ENCODE measurements around the gene VWA3A.
"Not testable (repeated sequence)": the region's sequence is repeated elsewhere in the genome, so short reads cannot be mapped to it uniquely, and the experiment has no call there.

VWA3A gene

GRCh38 chr16:22183901-22184614 is 91.7 kb downstream of the VWA3A start:
- DNase-seq (ENCODE audit: low read depth), result no peak

DNA sequence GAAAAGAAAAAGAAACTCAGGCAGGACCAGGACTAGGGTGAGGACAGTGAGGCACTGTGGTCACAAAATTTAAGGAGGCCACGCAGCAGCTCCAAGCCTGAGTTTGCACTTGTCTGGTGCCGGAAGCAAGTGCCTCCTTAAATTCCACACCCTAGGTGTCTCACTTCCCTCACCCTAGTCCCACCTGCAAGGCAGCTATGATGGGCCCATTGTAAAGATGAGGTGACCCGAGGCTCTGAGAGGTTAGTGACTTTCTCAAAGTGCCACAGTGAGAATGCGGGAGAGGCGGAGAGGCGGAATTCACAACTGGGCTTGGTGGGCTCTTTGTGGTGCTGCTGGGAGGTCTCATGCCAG is 92.3 kb downstream of the VWA3A start:
- DNase-seq (ENCODE audit: low read depth), result no peak

- DNase-seq (ENCODE audit: low read depth), result no peak
Measured at GRCh38 chr16:22186517-22186916, 94.2 kb downstream of the VWA3A start.

- DNase-seq (ENCODE audit: low read depth), result no peak
Measured at GRCh38 chr16:22188267-22188594, 95.9 kb downstream of the VWA3A start.

DNA sequence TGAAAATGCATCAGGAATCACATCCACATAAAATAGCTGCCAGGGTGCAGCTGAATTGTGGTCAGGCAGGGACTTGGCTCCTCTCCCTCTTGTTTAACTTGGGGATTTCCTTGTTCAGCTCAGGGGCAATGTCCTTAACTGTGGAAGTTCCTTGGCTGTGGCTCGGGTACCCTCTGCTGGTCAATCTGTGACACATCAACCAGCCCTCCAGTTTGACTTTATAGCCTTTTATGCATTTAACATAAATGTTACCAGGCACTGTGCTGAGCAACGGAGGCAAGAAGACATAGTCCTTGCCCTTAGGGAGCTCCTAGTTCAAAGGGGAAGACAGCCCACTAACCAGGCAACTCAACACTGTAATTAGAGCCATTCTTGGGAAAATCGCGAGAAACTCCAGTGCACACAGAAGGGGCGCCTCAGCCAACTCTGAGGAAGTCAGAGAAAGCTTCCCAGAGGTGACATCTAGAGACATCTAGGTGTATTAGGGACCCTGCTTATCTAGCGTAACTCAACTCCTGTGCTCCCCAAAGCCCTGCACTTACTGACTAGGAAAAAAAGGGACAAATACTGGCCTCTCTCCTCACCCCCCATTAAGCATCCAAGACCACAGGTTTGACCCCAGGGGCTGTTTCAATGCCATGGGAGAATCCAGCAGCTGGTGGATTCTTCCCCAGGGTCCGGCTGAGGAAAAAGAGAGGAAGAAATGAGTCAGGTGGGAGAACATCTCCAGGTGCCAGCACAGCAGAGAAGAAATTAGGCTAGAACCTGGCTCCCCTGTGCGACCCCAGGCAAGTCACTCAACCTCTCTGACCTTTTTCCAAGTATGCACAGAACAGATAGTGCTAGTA is 96.5 kb downstream of the VWA3A start:
- DNase-seq (ENCODE audit: low read depth), result peak; percentile 47

- DNase-seq (ENCODE audit: low read depth), result no peak
Measured at GRCh38 chr16:22189473-22190080, 97.2 kb downstream of the VWA3A start.

- DNase-seq (ENCODE audit: low read depth), result peak; percentile 98
Measured at GRCh38 chr16:22190081-22190775, 97.9 kb downstream of the VWA3A start.

DNA sequence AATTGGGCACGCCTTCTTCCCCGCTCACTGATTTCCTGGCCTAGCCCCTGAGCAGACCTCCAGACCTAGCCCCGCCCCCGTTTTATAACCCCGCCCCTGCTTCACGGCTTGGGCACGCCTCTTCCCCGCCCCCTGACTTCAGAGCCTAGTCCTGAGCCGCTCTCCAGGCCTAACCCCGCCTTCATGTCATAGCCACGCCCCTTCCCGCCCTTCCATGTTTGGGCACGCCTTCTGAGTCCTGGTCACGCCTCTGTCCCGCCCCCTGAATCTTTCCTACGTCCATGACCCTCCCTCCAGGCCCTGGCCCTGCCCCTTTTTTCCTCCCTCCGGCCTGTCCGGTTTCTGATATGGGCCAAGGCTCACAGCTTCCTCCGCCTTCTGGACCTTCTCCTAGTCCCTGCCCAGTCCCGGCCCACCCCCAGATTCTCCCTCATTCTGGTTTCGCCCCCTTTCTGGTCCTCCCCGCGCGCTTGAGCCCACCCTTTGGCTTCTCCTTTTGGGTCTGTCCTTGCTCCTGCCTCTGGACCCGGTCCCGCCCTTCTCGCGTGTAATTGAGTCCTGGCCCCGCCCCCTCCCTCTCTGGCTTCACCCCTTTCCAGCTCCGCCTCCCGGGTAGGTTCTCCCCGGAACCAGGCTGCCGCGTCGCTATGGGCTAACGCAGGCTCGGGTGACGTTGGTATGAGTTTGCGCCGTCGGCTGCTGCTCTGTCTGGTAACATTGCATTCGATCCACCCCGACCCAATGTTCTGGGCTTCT is 98.6 kb downstream of the VWA3A start:
- peak; percentile 96 for DNase-seq (ENCODE audit: low read depth)

DNA sequence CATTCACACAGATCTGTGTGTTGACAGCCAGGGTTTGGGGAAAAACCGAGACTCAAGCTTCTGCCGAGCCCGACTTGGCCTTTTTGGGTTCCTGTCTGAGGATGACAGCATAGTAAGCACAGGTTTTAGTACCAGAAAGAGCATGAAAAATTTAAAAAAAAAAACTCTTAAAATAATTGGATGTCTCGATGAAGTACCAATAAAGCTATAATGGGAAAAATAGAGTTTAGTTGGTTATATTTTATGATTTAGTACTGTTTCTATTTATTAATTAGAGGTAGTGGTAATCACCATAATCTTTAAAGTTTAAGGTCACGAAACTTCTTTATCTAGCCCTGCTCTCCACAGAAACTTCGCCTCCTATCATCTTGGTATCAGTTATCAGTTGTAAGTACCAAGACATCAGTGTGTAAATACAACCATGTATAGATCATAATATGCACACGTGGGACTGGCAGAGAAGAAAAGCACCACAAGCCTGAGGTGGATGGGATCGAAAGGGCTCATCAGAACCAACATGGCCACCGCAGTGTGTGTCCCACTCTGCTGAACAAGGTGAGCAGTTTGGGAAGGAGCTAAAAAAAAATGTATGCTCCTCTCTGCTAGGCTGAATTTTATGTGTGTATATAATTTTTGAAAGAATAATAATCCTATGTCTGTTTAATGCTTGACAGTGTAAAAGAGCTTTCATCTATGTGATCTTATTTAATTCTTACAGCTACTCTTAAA is 99.4 kb downstream of the VWA3A start:
- DNase-seq (ENCODE audit: low read depth), result no peak

DNA sequence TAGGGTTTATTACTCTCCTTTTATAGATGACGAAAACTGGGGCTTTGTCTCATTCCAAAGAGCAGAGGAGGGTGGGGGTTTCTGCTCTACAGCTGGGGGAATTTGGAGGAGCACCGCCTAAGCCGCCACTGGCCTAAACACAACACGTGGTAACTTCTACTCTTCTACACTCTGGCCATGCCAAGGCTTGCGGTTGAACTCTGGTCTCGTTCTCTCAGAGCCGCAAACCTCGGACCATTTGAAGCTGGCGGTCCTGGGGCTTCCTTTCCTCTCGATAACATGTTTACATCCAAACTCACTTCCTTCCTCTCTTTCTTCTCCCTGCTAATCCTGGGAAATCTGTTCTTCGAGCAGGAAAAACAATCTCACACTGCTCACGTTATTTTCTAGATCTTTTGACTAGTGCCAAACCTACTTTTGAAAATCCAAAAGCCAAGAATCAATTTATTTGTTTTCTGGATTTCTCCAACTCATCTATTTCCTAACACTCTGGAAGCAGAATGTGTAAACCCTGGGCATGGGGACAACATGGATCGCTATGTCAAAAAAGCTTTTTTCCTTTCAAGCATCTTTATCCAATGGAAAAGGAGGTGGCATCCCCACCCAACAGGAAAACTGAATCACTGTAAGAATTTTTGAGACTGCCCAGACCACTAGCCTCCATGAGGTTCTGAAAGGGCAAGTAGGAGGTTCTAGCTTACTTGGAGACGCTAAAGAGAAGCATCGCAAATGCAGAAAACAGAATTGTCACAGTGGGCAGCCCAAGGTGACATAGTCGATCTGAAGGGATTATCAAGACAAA is 100.1 kb downstream of the VWA3A start:
- peak; percentile 62 for DNase-seq (ENCODE audit: low read depth)

GRCh38 chr16:22193063-22193411 is 100.7 kb downstream of the VWA3A start:
- no peak for DNase-seq (ENCODE audit: low read depth)

DNA sequence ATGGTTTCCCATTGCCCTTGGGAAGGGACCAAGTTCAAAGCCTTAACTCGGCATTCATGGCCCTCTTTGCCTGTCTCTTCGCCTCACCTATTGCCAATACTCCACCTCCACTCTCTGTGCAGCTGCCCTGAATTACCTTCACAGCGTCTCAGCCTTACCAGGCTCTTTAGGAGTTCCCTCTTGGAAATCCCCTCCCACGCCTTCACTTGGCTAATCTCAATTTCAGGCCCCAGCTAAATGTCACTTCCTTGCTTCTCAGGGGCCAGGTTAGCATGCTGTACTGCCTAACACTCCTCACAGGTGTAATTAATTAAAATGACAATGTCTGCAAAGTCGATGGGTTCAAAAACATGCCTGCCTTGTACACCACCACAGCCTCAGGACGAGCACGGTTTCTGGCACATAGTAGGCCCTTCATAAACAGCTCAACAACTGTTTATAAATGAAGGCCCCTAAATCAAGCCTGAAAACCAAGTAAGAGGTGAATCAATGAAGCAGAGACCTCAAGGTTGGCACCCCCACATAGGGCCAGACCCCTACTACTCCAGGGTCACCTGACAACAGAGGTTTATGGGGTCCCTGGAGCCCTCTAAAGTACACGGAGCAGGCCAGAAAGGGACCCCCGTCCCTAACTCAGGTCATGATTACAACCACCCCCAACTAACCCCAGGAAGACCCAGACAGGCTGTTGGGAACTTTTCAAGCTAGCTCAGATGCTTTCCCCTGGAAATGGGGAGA is 102.5 kb downstream of the VWA3A start:
- DNase-seq (ENCODE audit: low read depth), result no peak

- no peak for DNase-seq (ENCODE audit: low read depth)
Measured at GRCh38 chr16:22195445-22195694, 103.0 kb downstream of the VWA3A start.

DNA sequence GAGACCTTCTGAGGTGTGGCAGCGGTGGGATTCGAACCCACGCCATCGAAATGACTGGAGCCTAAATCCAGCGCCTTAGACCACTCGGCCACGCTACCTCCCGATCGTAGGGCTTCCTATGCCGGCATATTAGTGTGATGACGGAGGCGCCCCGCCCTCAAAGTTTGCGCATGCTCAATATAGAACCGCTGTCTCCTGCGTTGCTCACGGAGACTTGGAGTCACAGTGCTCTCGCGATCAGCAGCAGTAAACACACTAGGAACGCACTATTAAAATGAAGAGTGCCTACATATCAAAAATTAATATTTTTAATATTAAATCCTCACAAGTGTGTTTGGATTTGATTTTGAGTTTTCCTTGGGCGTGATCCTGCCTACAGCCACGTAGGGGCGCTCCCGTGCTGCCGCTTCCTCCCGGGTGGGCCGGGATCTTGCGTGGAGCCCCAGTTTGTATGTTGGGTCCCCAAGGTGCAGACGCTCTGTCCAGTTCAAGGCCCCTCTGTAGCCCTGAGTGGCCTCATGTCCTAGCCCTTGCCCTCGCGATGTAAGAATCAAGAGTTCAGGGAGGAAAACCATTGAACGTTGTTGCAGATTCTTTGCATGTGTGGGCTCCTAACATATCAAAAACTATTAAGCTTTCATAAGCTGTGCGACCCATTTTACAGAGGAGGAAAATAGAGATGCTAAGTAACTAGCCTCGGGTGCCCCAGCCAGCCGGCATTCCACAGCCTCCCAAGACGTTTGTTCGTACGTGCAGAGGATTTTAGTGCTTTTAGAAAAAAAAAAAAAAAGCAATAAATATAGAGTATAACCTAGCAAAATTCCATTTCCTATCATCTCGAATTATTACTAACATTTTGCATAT is 103.6 kb downstream of the VWA3A start:
- peak; percentile 77 for DNase-seq (ENCODE audit: low read depth)

DNA sequence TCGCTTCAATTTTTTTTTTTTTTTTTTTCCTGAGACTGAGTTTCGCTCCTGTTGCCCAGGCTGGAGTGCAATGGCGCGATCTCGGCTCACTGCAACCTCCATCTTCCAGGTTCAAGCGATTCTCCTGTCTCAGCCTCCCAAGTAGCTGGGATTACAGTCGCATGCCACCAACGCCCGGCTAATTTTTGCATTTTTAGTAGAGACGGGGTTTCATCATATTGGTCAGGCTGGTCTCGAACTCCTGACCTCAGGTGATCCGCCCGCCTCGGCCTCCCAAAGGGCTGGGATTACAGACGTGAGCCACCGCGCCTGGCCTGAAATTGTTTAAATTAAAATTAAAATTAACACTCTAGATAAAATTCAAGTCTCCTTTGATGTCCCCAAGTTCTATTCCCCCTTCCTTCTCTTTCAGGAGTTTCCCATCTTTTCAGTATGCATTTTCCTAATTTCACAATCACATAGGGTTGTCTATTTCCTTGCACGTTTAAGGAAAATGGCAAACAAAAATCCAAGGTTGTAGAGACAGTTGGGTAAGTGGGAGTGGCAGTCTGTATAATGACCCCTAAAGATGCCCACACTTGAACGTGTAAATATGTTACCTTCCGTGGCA is 104.3 kb downstream of the VWA3A start:
- DNase-seq (ENCODE audit: low read depth), result not testable (repeated sequence)

DNA sequence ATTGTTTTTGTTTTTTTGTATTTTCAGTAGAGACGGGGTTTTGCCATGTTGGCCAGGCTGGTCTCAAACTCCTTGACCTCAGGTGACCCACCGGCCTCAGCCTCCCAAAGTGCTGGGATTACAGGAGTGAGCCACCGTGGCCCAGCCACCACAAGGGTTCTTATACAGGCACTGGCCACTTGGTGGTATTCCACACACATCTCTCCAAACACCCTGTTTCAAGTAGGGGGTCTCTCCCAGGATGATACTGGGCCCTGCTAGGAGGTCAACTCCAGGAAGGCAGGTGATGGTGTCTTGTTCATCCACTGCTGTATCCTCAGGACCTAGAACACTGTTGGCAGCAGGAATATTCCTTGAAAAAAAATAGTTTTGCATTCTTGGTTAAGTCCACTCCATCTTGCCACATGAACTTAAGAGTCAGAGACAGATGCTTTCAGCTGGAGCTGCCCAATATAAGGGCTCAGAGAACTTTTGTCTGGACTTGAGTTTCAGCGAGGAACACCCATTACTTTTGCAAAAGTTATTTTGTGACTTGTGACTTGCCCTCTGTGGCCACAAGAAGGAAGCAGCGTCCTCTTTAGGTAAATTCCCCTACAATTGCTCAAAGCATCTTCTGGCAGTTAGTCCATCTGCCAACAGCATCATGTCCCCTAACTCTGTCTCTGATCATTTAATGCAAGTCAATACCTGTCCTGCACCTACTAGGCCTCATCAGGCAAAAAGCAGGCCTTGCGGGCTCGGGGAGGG is 106.4 kb downstream of the VWA3A start:
- DNase-seq (ENCODE audit: low read depth), result no peak

DNA sequence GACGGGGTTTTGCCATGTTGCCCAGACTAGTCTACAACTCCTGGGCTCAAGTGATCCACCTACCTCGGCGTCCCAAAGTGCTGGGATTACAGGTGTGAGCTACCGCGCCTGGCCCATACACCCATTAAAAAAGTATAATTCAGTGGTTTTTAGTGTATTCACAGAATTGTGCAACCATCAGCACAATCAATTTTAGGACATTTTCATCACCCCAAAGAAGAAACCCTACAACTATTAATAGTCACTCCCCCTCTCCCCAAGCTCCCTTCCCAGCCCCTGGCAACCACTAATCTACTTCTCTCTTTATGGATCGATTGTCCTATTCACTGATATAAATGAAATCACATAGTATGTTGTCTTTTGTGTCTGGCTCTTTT is 109.9 kb downstream of the VWA3A start:
- no peak for DNase-seq (ENCODE audit: low read depth)

DNA sequence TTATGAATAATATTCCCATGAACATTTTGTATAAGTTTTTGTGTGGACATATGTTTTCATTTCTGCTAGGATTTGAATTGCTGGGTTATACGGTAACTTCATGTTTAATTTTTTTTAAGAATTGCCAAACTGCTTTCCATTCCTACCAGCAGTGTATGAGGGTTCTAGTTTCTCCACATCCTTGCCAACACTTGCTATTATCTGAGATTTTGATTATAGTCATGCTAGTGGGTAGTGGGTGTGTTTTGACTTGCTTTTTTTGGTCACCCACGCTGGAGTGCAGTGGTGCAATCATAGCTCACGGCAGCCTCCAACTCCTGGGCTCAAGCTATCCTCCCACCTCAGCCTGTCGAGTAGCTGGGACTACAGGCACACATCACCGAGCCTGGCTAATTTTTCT is 110.8 kb downstream of the VWA3A start:
- DNase-seq (ENCODE audit: low read depth), result no peak
